Loucy (cell line): Measurements from ENCODE around the gene PKP4.

Experiments used
- H2AFZ ChIP-seq: fragments of 200-600 bp; sonication (generic); 2 replicates; pipeline ENCODE4 v1.6.0; 2016; ENCODE audit warnings: antibody characterized with exemption, mild to moderate bottlenecking, low read length, moderate library complexity
- H3F3A ChIP-seq: fragments of 200-600 bp; 2 replicates; pipeline ENCODE4 v1.6.0; 2016; ENCODE audit warnings: antibody characterized with exemption, low read depth, mild to moderate bottlenecking
- H3K27me3 ChIP-seq: fragments of 200-600 bp; sonication (generic); 2 replicates; pipeline ENCODE4 v1.6.1; 2014; ENCODE audit warnings: low read length, mild to moderate bottlenecking; ENCODE audit not compliant: insufficient read depth, poor library complexity, severe bottlenecking
- H3K36me3 ChIP-seq: fragments of 200-600 bp; sonication (generic); 2 replicates; pipeline ENCODE4 v1.6.1; 2016; ENCODE audit warnings: low read length; ENCODE audit not compliant: insufficient read depth
- H3K4me1 ChIP-seq: fragments of 200-600 bp; sonication (generic); 2 replicates; pipeline ENCODE4 v1.5.1; 2014; ENCODE audit warnings: low read length, mild to moderate bottlenecking; ENCODE audit not compliant: insufficient read depth, poor library complexity, severe bottlenecking
- H3K4me2 ChIP-seq: fragments of 200-600 bp; sonication (generic); 2 replicates; pipeline ENCODE4 v1.6.0; 2014; ENCODE audit warnings: antibody characterized with exemption, low read length, low read depth, mild to moderate bottlenecking; ENCODE audit not compliant: poor library complexity, severe bottlenecking
- H3K4me3 ChIP-seq: fragments of 200-600 bp; sonication (generic); 2 replicates; pipeline ENCODE4 v1.5.1; 2014; ENCODE audit warnings: low read length, mild to moderate bottlenecking, mixed read lengths; ENCODE audit not compliant: poor library complexity, severe bottlenecking
- H3K79me2 ChIP-seq: fragments of 200-600 bp; sonication (generic); 2 replicates; pipeline ENCODE4 v1.6.1; 2014; ENCODE audit warnings: low read length; ENCODE audit not compliant: insufficient read depth
- H3K9ac ChIP-seq: fragments of 200-600 bp; sonication (generic); 2 replicates; pipeline ENCODE4 v1.6.0; 2014; ENCODE audit warnings: mild to moderate bottlenecking, low read depth, low read length, moderate library complexity; ENCODE audit not compliant: poor library complexity, severe bottlenecking
- H3K9me2 ChIP-seq: fragments of 200-600 bp; sonication (generic); replicated peaks from 2 replicates; pipeline ENCODE4 v1.6.1; 2016; ENCODE audit warnings: low read depth, low read length, mixed read lengths
- H3K9me3 ChIP-seq: fragments of 200-600 bp; sonication (generic); 2 replicates; pipeline ENCODE4 v1.6.1; 2014; ENCODE audit warnings: mild to moderate bottlenecking, antibody characterized with exemption, low read length, low read depth; ENCODE audit not compliant: insufficient read depth
- H4K20me1 ChIP-seq: fragments of 200-600 bp; sonication (generic); 2 replicates; pipeline ENCODE4 v1.6.0; 2014; ENCODE audit warnings: antibody characterized with exemption, low read length, mild to moderate bottlenecking; ENCODE audit not compliant: insufficient read depth, poor library complexity, severe bottlenecking
- CTCF ChIP-seq: fragments of 200-600 bp; sonication (generic); conservative IDR thresholded peaks from 2 replicates; pipeline ENCODE4 v1.5.1; 2014; ENCODE audit warnings: mild to moderate bottlenecking, antibody characterized with exemption, low read length
- EZH2phosphoT487 ChIP-seq: fragments of 200-600 bp; IDR thresholded peaks from 2 replicates; pipeline ENCODE4 v1.6.1; 2018; ENCODE audit warnings: antibody characterized with exemption, mild to moderate bottlenecking, moderate library complexity, borderline replicate concordance

Gene PKP4

GRCh38 chr2:158716121-158716791 is 259.5 kb downstream of the PKP4 start:
- H2AFZ ChIP-seq: no peak overlapping the region
- no peaks in the 10 kb centered on the region for H3K79me2 ChIP-seq
- H4K20me1 ChIP-seq: no peaks in the 10 kb centered on the region
- H3K4me3 ChIP-seq: no peak overlapping the region
- H3K4me2 ChIP-seq: no peak overlapping the region
- no peaks in the 10 kb centered on the region for H3K4me1 ChIP-seq
- no peaks in the 10 kb centered on the region for H3F3A ChIP-seq
- no peaks in the 10 kb centered on the region for H3K36me3 ChIP-seq
- H3K9me2 ChIP-seq: no peaks in the 10 kb centered on the region
- peaks cover 3% of the 10 kb centered on the region for H3K27me3 ChIP-seq
- H3K9ac ChIP-seq: no peak overlapping the region
- H3K9me3 ChIP-seq: no peaks in the 10 kb centered on the region
- TF ChIP-seq CTCF: no peak
- TF ChIP-seq EZH2phosphoT487: no peak

DNA sequence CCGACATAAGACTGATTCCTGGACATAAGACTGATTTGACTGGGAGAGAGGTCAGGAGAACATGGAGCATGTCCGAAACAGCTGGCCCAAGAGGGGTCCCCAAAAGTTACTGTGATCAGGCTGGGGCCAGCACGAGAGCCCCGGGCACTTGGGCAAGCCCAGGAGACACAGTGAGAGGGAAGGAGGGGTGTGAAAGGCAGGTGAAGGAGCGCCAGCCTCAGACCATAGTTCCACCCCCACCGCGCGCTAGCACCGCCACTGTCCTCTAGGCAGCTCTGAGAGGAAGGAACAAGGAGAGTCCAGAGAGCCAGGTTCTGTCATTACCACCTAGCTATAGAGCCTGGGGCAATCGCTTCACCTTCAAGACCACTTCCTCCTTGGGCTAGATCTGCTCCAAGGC is 260.2 kb downstream of the PKP4 start:
- no peaks in the 10 kb centered on the region for H3K79me2 ChIP-seq
- no peak overlapping the region for H3K4me2 ChIP-seq
- no peak overlapping the region for H2AFZ ChIP-seq
- H3K27me3 ChIP-seq: peaks cover 3% of the 10 kb centered on the region
- H3K4me3 ChIP-seq: no peak overlapping the region
- no peaks in the 10 kb centered on the region for H3F3A ChIP-seq
- TF ChIP-seq EZH2phosphoT487: no peak
- no peak for TF ChIP-seq CTCF
- no peaks in the 10 kb centered on the region for H3K36me3 ChIP-seq
- H3K4me1 ChIP-seq: no peaks in the 10 kb centered on the region
- H4K20me1 ChIP-seq: no peaks in the 10 kb centered on the region
- H3K9me3 ChIP-seq: no peaks in the 10 kb centered on the region
- H3K9ac ChIP-seq: no peak overlapping the region
- no peaks in the 10 kb centered on the region for H3K9me2 ChIP-seq

DNA sequence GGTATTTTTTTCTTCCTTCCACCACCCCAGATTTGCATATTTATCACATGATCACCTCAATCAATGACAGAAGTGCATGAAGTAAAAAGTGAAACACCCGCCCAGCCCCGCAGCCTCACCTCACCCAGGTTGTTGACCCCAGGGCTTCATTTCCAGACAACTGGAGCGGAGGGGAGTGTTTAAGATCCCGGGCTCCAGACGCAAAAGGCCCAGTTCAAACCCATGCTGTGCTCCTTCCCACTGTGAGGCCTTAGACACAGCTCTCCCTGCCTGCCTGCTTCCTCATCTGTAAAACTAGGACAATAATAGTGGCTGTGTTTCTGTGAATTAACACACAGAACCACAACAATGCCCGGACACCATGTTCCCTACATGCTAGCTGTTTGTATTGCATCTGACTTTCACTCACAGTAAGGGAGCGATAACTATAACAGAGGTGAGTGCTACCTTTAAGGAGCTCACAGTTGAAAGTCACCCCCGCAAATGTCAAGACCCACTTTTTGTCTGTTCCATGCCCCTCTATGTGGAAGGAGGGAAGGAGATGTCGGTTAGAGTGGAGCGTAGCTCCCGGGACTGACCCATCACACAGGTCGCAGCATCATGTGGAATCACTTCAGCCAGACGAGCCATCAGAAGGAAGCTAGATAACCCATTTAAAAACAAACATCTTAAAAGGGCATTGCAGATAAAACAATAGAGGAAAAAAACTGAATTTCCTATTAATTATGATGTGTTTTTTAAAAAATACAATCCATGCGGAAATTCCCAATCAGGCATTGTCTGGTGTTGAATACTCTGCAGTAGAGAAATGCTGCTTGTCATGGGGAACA is 260.8 kb downstream of the PKP4 start:
- no peaks in the 10 kb centered on the region for H3K36me3 ChIP-seq
- H4K20me1 ChIP-seq: no peaks in the 10 kb centered on the region
- no peak overlapping the region for H3K4me2 ChIP-seq
- TF ChIP-seq CTCF: no peak
- TF ChIP-seq EZH2phosphoT487: no peak
- H2AFZ ChIP-seq: no peak overlapping the region
- H3K9ac ChIP-seq: no peak overlapping the region
- H3K9me2 ChIP-seq: no peaks in the 10 kb centered on the region
- H3K79me2 ChIP-seq: no peaks in the 10 kb centered on the region
- H3K4me3 ChIP-seq: no peak overlapping the region
- H3F3A ChIP-seq: no peaks in the 10 kb centered on the region
- no peaks in the 10 kb centered on the region for H3K4me1 ChIP-seq
- H3K27me3 ChIP-seq: peaks cover 3% of the 10 kb centered on the region
- no peaks in the 10 kb centered on the region for H3K9me3 ChIP-seq
